Body of pancreas (tissue), 4 donors: ENCODE results near the gene FAM222A. TPM values are rescaled to one million over a fixed set of nuclear protein-coding genes. Genes with fewer than 3 reads are reported as not detected.

ENCODE experiments used
- ATAC-seq: fragments of 150-250 bp; one replicate; pipeline ENCODE4 v1.9.1; 2016
- DNase-seq, 4 donors: peaks; one replicate each; pipeline ENCODE4 v3.0.0-alpha.2; 2019
- H3K27ac ChIP-seq, 4 donors: fragments of 200-600 bp; sonication (generic); 1 replicate in 3 of 4; 2 replicates in 1 of 4; pipeline versions ENCODE4 v1.5.1 to v1.6.1; 2016 to 2019; ENCODE audit warnings: mild to moderate bottlenecking in 1 of 4, mixed read lengths in 1 of 4, moderate library complexity in 1 of 4
- H3K27me3 ChIP-seq, 2 donors: fragments of 200-600 bp; sonication (generic); one replicate each; pipeline ENCODE4 v1.6.0; 2016; ENCODE audit warnings: mild to moderate bottlenecking in 1 of 2
- H3K36me3 ChIP-seq, 2 donors: fragments of 200-600 bp; sonication (generic); replicated peaks in 1 of 2; 2 replicates each; pipeline ENCODE4 v1.5.1; 2016; ENCODE audit warnings: low read depth in 2 of 2; ENCODE audit not compliant: insufficient read depth in 1 of 2
- H3K4me1 ChIP-seq: fragments of 200-600 bp; sonication (generic); one replicate; pipeline ENCODE4 v1.6.0; 2016
- H3K4me3 ChIP-seq, 2 donors: fragments of 200-600 bp; sonication (generic); 1 replicate in 1 of 2; 2 replicates in 1 of 2; pipeline ENCODE4 v1.5.1; 2016 to 2019
- H3K9me3 ChIP-seq, 3 donors: fragments of 200-600 bp; sonication (generic); 1 replicate in 2 of 3; 2 replicates in 1 of 3; pipeline ENCODE4 v1.5.1; 2016
- POLR2A ChIP-seq, 3 donors: fragments of 450-650 bp; IDR thresholded peaks; one replicate each; pipeline ENCODE4 v1.6.1; 2016; ENCODE audit warnings: antibody characterized with exemption in 3 of 3, mild to moderate bottlenecking in 2 of 3
- WGBS, 2 donors: methylation state at CpG; one replicate each; pipeline ENCODE4 v1.1.5; 2017; 5-methylcytosine and 5-hydroxymethylcytosine counted together
- intact Hi-C: fragments of 100-400 bp; cut with DNase I; formaldehyde crosslinking; loops from one replicate; pipeline ENCODE4 v1.15.1; 2023
- total RNA-seq, 2 donors: library from RNA; depleted of rRNA; stranded (reverse); fragments of >200 nt; gene quantifications; one replicate each; pipeline ENCODE4 v1.1.0, GENCODE V29; 2016
- TF ChIP-seq, protein P1 (sequence below), 7 experiments: fragments of 450-650 bp in 4 of 7; fragments of 200-600 bp in 3 of 7; sonication (generic) in 3 of 7; IDR thresholded peaks; one replicate each; pipeline ENCODE4 v1.5.1; 2016 to 2019; ENCODE audit warnings: antibody characterized with exemption in 7 of 7

Gene FAM222A
- total RNA-seq, 2 donors from 2014 or later = 8.0 to 16.2 TPM

DNA sequence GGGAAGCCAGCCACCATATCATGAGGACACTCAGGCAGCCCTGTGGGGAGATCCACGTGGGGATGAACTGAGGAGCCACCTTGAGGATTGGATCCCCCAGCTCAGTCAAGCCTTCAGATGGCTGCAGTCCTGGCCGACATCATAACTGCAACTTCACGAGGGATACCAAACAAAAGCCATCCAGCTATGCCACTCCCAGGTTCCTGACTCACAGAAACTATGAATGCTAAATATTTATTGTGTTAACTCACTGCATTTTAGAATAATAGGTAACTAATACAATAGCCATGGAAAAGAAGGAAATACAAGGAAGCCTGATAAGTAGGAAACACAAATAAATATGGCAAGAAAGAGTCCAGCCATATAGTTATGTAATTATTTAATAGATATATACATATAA lies 42.1 kb upstream of the FAM222A start:
- ATAC-seq = no peak

DNA sequence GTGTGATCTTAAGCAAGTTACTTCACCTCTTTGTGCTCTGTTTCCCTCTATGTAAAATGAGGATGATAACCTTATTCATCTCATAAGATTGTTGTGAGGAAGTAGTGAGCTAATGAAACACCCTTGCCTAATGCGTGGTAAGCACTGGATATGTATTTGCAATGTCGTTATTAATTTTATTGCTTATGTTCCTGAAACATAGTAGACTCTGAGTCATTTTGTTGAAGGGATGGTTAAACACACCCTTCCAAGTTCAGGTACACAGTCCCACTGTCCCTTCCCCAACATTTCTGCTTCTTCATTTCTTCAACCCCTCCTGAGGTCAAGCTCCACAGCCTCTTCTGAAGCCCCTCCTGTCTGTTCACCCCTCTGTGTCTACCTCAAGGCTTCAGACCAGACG lies 40.2 kb upstream of the FAM222A start:
- H3K27ac ChIP-seq = no peak overlapping the region
- TF ChIP-seq, protein P1, sequence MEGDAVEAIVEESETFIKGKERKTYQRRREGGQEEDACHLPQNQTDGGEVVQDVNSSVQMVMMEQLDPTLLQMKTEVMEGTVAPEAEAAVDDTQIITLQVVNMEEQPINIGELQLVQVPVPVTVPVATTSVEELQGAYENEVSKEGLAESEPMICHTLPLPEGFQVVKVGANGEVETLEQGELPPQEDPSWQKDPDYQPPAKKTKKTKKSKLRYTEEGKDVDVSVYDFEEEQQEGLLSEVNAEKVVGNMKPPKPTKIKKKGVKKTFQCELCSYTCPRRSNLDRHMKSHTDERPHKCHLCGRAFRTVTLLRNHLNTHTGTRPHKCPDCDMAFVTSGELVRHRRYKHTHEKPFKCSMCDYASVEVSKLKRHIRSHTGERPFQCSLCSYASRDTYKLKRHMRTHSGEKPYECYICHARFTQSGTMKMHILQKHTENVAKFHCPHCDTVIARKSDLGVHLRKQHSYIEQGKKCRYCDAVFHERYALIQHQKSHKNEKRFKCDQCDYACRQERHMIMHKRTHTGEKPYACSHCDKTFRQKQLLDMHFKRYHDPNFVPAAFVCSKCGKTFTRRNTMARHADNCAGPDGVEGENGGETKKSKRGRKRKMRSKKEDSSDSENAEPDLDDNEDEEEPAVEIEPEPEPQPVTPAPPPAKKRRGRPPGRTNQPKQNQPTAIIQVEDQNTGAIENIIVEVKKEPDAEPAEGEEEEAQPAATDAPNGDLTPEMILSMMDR (IDR thresholded peaks at IDR 0.05) = no peak
- no peak for TF ChIP-seq POLR2A (IDR thresholded peaks at IDR 0.05)
- WGBS, 2 donors = 83 to 89% methylated on average over 3 of the region's 3 CpGs
- H3K27me3 ChIP-seq = no peaks in the 10 kb centered on the region
- intact Hi-C loops = no loop called here
- no peaks in the 10 kb centered on the region for H3K4me1 ChIP-seq
- H3K4me3 ChIP-seq = no peak overlapping the region
- no peaks in the 10 kb centered on the region for H3K9me3 ChIP-seq
- no peak for ATAC-seq
- DNase-seq = no peak
- H3K36me3 ChIP-seq = no peaks in the 10 kb centered on the region

More for the DNA sequence above, 42.1 kb upstream of the FAM222A start:
- H3K36me3 ChIP-seq = no peaks in the 10 kb centered on the region
- H3K27me3 ChIP-seq = no peaks in the 10 kb centered on the region
- no peaks in the 10 kb centered on the region for H3K4me1 ChIP-seq
- no peak for TF ChIP-seq POLR2A (IDR thresholded peaks at IDR 0.05)
- TF ChIP-seq, protein P1 (IDR thresholded peaks at IDR 0.05) = no peak
- no peaks in the 10 kb centered on the region for H3K9me3 ChIP-seq
- intact Hi-C loops = no loop called here
- WGBS, 2 donors = 69 to 77% methylated on average over 3 of the region's 3 CpGs
- H3K4me3 ChIP-seq = no peak overlapping the region
- no peak for DNase-seq
- H3K27ac ChIP-seq = no peak overlapping the region

GRCh38 chr12:109673884-109674283 lies 39.7 kb upstream of the FAM222A start:
- intact Hi-C loops = no loop called here
- 71 to 80% methylated on average over 2 of the region's 2 CpGs for WGBS, 2 donors
- no peak for DNase-seq

GRCh38 chr12:109675411-109675810 lies 38.2 kb upstream of the FAM222A start:
- H3K4me1 ChIP-seq = peaks cover 17% of the 10 kb centered on the region
- TF ChIP-seq, protein P1 (IDR thresholded peaks at IDR 0.05) = no peak
- TF ChIP-seq POLR2A (IDR thresholded peaks at IDR 0.05) = no peak
- 71 to 80% methylated on average over 4 to 6 of the region's 6 CpGs for whole genome bisulfite sequencing, 2 donors
- no peaks in the 10 kb centered on the region for H3K36me3 ChIP-seq
- ATAC-seq (no peak), DNase-seq (no peak)
- H3K4me3 ChIP-seq = no peak overlapping the region
- intact Hi-C loops = no loop called here
- no peaks in the 10 kb centered on the region for H3K9me3 ChIP-seq
- H3K27me3 ChIP-seq = no peaks in the 10 kb centered on the region
- H3K27ac ChIP-seq = no peak overlapping the region

More at GRCh38 chr12:109673884-109674283, 39.7 kb upstream of the FAM222A start:
- Histone ChIP-seq H3K36me3 (no peaks in the 10 kb centered on the region), H3K27ac (no peak overlapping the region), H3K4me1 (peaks cover 3% of the 10 kb centered on the region), H3K9me3 (no peaks in the 10 kb centered on the region), H3K4me3 (no peak overlapping the region), H3K27me3 (no peaks in the 10 kb centered on the region)
- no peak for ATAC-seq
- TF ChIP-seq POLR2A (IDR thresholded peaks at IDR 0.05) = no peak

DNA sequence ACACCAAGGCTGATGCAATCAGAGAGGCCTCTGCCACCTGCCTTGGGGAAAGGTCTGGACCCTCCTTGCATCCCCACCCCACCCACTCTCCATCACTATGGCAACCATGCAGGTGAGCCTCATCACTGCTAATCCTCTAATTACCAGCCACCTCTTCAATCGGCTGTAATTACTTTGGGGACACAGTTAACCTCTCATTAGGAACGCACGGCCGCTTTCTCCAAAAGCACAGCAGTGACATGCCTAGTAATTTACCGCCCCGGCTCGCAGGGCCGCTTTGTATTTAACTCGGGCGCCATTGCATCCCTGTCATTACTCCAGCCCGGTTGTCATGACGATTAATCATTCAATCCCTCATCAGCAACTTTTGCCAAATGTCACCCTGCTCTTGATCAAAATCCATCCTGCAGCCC lies 36.3 kb upstream of the FAM222A start:
- no peak for TF ChIP-seq POLR2A (IDR thresholded peaks at IDR 0.05)
- TF ChIP-seq, protein P1 (IDR thresholded peaks at IDR 0.05) = no peak
- Histone ChIP-seq H3K4me1 (peaks cover 23% of the 10 kb centered on the region), H3K27me3 (no peaks in the 10 kb centered on the region), H3K4me3 (no peak overlapping the region), H3K36me3 (no peaks in the 10 kb centered on the region), H3K9me3 (no peaks in the 10 kb centered on the region), H3K27ac (no peak overlapping the region)
- intact Hi-C loops = no loop called here
- no peak for ATAC-seq
- 59 to 75% methylated on average over 12 of the region's 12 CpGs for WGBS, 2 donors
- no peak for DNase-seq
